IMR-90 (cell line): Measurements from ENCODE around the gene DNPH1. TPM values are rescaled to one million over a fixed set of nuclear protein-coding genes. Genes with fewer than 3 reads are reported as not detected.
A peak's percentile ranks its signal among the peaks of the same experiment; 100 is the strongest.

Experiments
- ATAC-seq: fragments of 200-7000 bp; cut with Tn5 transposase; 2 replicates; pipeline ENCODE4 v1.9.1; 2020; ENCODE audit warnings: low read depth, mild to moderate bottlenecking, moderate library complexity
- BruUV-seq: library from RNA; stranded (reverse); fragments of 400-500 nt; replicated peaks from 2 replicates; lab custom pipeline; 2021; lab: Mats Ljungman, UMichigan
- CTCF ChIA-PET: fragments of 300-600 bp; formaldehyde crosslinking; extraction: SDS; loops from one replicate; lab custom pipeline; 2021; ENCODE audit warnings: antibody characterized with exemption; lab: Yijun Ruan, JAX
- POLR2A ChIA-PET: fragments of 300-600 bp; sonication (Branson Sonifier 250); formaldehyde crosslinking; loops from one replicate; lab custom pipeline; 2022; ENCODE audit warnings: antibody characterized with exemption; ENCODE audit not compliant: unreplicated experiment; lab: Charles Lee
- DNase-seq: peaks from one replicate; pipeline ENCODE4 v3.0.0; 2013
- H2AFZ ChIP-seq: replicated peaks from 2 replicates; pipeline ENCODE3; 2013; ENCODE audit warnings: low read length, mild to moderate bottlenecking; ENCODE audit not compliant: poor library complexity
- H2AK5ac ChIP-seq: 2 replicates; pipeline ENCODE4 v1.6.1; 2013; ENCODE audit warnings: low read depth, low read length, inconsistent platforms
- H2AK9ac ChIP-seq: replicated peaks from 2 replicates; pipeline ENCODE3; 2013; ENCODE audit warnings: mild to moderate bottlenecking, low read depth, low read length, moderate library complexity; ENCODE audit not compliant: poor library complexity
- H2BK120ac ChIP-seq: 2 replicates; pipeline ENCODE4 v1.6.1; 2013; ENCODE audit warnings: low read depth, low read length, inconsistent platforms
- H2BK15ac ChIP-seq: 3 replicates; pipeline ENCODE4 v1.6.1; 2013; ENCODE audit warnings: low read depth, low read length, inconsistent platforms
- H2BK20ac ChIP-seq: 2 replicates; pipeline ENCODE4 v1.6.1; 2013; ENCODE audit warnings: low read depth, mild to moderate bottlenecking, inconsistent platforms, low read length, moderate library complexity
- H2BK5ac ChIP-seq: 2 replicates; pipeline ENCODE4 v1.6.1; 2013; ENCODE audit warnings: mild to moderate bottlenecking, low read depth, low read length, inconsistent platforms; ENCODE audit not compliant: poor library complexity, severe bottlenecking
- H3K14ac ChIP-seq: replicated peaks from 2 replicates; pipeline ENCODE4 v1.6.1; 2013; ENCODE audit warnings: low read depth, low read length, inconsistent platforms
- H3K18ac ChIP-seq: 2 replicates; pipeline ENCODE4 v1.6.1; 2013; ENCODE audit warnings: low read depth, low read length, control low read depth
- H3K23ac ChIP-seq: 2 replicates; pipeline ENCODE4 v1.6.1; 2013; ENCODE audit warnings: low read depth, low read length, inconsistent platforms
- H3K27ac ChIP-seq: 2 replicates; pipeline ENCODE4 v1.5.1; 2013; ENCODE audit warnings: mild to moderate bottlenecking, control low read depth, low read length; ENCODE audit not compliant: insufficient read depth
- H3K27me3 ChIP-seq: 2 replicates; pipeline ENCODE4 v1.6.1; 2013; ENCODE audit warnings: low read length; ENCODE audit not compliant: control insufficient read depth, insufficient read depth
- H3K36me3 ChIP-seq: 2 replicates; pipeline ENCODE4 v1.6.1; 2013; ENCODE audit warnings: low read length, mixed read lengths; ENCODE audit not compliant: control insufficient read depth, insufficient read depth
- H3K4ac ChIP-seq: 2 replicates; pipeline ENCODE4 v1.6.1; 2013; ENCODE audit warnings: low read depth, low read length, inconsistent platforms
- H3K4me1 ChIP-seq: 2 replicates; pipeline ENCODE4 v1.6.1; 2013; ENCODE audit warnings: low read length, mixed read lengths; ENCODE audit not compliant: control insufficient read depth, insufficient read depth
- H3K4me2 ChIP-seq: 2 replicates; pipeline ENCODE4 v1.6.1; 2013; ENCODE audit warnings: low read depth, mild to moderate bottlenecking, control low read depth, low read length, moderate library complexity
- H3K4me3 ChIP-seq: 2 replicates; pipeline ENCODE4 v1.5.1; 2013; ENCODE audit warnings: low read depth, mild to moderate bottlenecking, control low read depth, low read length, moderate library complexity; ENCODE audit not compliant: insufficient read depth
- H3K56ac ChIP-seq: 2 replicates; pipeline ENCODE4 v1.6.1; 2013; ENCODE audit warnings: low read length, inconsistent platforms; ENCODE audit not compliant: insufficient read depth; ENCODE audit errors: extremely low read depth
- H3K79me1 ChIP-seq, 2 experiments: 2 replicates each; pipeline ENCODE4 v1.6.1; 2013; ENCODE audit warnings: low read length in 2 of 2, inconsistent platforms in 1 of 2, low read depth in 1 of 2
- H3K9ac ChIP-seq: 2 replicates; pipeline ENCODE4 v1.6.1; 2013; ENCODE audit warnings: low read depth, low read length, control low read depth
- H3K9me1 ChIP-seq: 2 replicates; pipeline ENCODE4 v1.6.1; 2013; ENCODE audit warnings: low read length, inconsistent platforms; ENCODE audit not compliant: insufficient read depth
- H3K9me3 ChIP-seq: 2 replicates; pipeline ENCODE4 v1.6.1; 2013; ENCODE audit warnings: low read length; ENCODE audit not compliant: control insufficient read depth, insufficient read depth
- H4K20me1 ChIP-seq: 2 replicates; pipeline ENCODE4 v1.6.1; 2013; ENCODE audit warnings: low read length, inconsistent platforms; ENCODE audit not compliant: insufficient read depth
- H4K5ac ChIP-seq: 2 replicates; pipeline ENCODE4 v1.6.1; 2013; ENCODE audit warnings: mild to moderate bottlenecking, low read depth, low read length, control low read depth
- H4K8ac ChIP-seq, 2 experiments: 2 replicates each; pipeline ENCODE4 v1.6.1; 2013; ENCODE audit warnings: low read depth in 2 of 2, low read length in 2 of 2, control low read depth in 1 of 2, inconsistent platforms in 1 of 2
- H4K91ac ChIP-seq: 2 replicates; pipeline ENCODE4 v1.6.1; 2013; ENCODE audit warnings: low read depth, low read length, inconsistent platforms; ENCODE audit not compliant: insufficient read depth
- CHD1 ChIP-seq: IDR thresholded peaks from 2 replicates; pipeline ENCODE4 v1.6.1; 2012; ENCODE audit warnings: low read depth, low read length, improper control_type of control experiment
- MXI1 ChIP-seq: IDR thresholded peaks from 2 replicates; pipeline ENCODE4 v1.6.1; 2012; ENCODE audit warnings: low read depth, mild to moderate bottlenecking, low read length, moderate library complexity, borderline replicate concordance
- NFE2L2 ChIP-seq: fragments of 150-350 bp; IDR thresholded peaks from 2 replicates; pipeline ENCODE4 v1.6.1; 2016; ENCODE audit warnings: low read depth, mild to moderate bottlenecking, low read length
- RAD21 ChIP-seq: IDR thresholded peaks from 2 replicates; pipeline ENCODE4 v1.6.1; 2012; ENCODE audit warnings: low read length, improper control_type of control experiment
- SMC3 ChIP-seq: fragments of 150-350 bp; IDR thresholded peaks from 2 replicates; pipeline ENCODE4 v1.6.1; 2016; ENCODE audit warnings: low read depth, mild to moderate bottlenecking, antibody characterized with exemption, low read length, moderate library complexity
- WGBS, 2 experiments: methylation state at CpG; one replicate each; pipeline versions ENCODE4 v1.1.5 to v1.1.7; 2013; ENCODE audit warnings: missing lambda C conversion rate in 2 of 2; ENCODE audit not compliant: insufficient read length in 1 of 2; ENCODE audit errors: extremely low coverage in 2 of 2; 5-methylcytosine and 5-hydroxymethylcytosine counted together
- dilution Hi-C: fragments of 300-500 bp; cut with HindIII; formaldehyde crosslinking; loops from one replicate; pipeline ENCODE4 v1.14.3; 2018; ENCODE audit warnings: low sequenced_read_pairs; ENCODE audit not compliant: unreplicated experiment
- in situ Hi-C: fragments of 300-500 bp; cut with MboI; formaldehyde crosslinking; loops from 3 replicates; pipeline ENCODE4 v1.14.3; 2019; ENCODE audit warnings: low sequenced_read_pairs, inconsistent platforms, mixed read lengths
- intact Hi-C: fragments of 100-400 bp; cut with micrococcal nuclease; formaldehyde crosslinking; loops from 2 replicates; pipeline ENCODE4 v1.10.0; 2022
- polyA plus RNA-seq, 3 experiments: library from polyadenylated mRNA; depleted of rRNA; stranded (reverse); fragments of >200 nt; gene quantifications; 2 replicates each; pipeline ENCODE4 v1.2.3, GENCODE V29; 2012; ENCODE audit warnings: low replicate concordance in 1 of 3
- total RNA-seq: library from RNA; depleted of rRNA; stranded (reverse); fragments of >200 nt; gene quantifications from 2 replicates; pipeline ENCODE4 v1.2.3, GENCODE V29; 2012

The DNPH1 gene
- total and polyA plus RNA-seq, 2 of the 4 experiments (the other 2 are of a cell fraction) = 19.0 to 47.8 TPM

- BruUV-seq = no TSS peak
- intact Hi-C loops (no loop called here), in situ Hi-C loops (no loop called here), dilution Hi-C loops (no loop called here)
- H2BK15ac ChIP-seq = no peak within 1 kb of the TSS
- H2AK5ac ChIP-seq = no peak within 1 kb of the TSS
- H4K91ac ChIP-seq = no peak within 1 kb of the TSS
- H3K56ac ChIP-seq = no peak within 1 kb of the TSS
- H3K23ac ChIP-seq = no peak within 1 kb of the TSS
- WGBS, 2 experiments = 40% methylated on average over 6 of the region's 47 CpGs; no CpG with 5 or more reads in 1 of the 2 experiments
- no peaks in the 10 kb centered on the region for H3K79me1 ChIP-seq
- no peak within 1 kb of the TSS for H4K5ac ChIP-seq
- H3K36me3 ChIP-seq = no peaks in the 10 kb centered on the region
- DNase-seq = no peak
- TF ChIP-seq SMC3 (no peak), RAD21 (no peak), CHD1 (no peak), MXI1 (no peak), NFE2L2 (no peak)
- no peak for ATAC-seq
- no peak within 1 kb of the TSS for H2AK9ac ChIP-seq
- no peak within 1 kb of the TSS for H3K9ac ChIP-seq
- H4K8ac ChIP-seq = no peak within 1 kb of the TSS
- H2BK20ac ChIP-seq = no peak within 1 kb of the TSS
- H3K4me2 ChIP-seq = no peak within 1 kb of the TSS
- peaks cover 71% of the 10 kb centered on the region for H3K27me3 ChIP-seq
- CTCF ChIA-PET = no interaction called here
- H3K4ac ChIP-seq = no peak within 1 kb of the TSS
- H3K27ac ChIP-seq = no peak within 1 kb of the TSS
- POLR2A ChIA-PET = no interaction called here
- H3K14ac ChIP-seq = no peak within 1 kb of the TSS
- H2BK120ac ChIP-seq = no peak within 1 kb of the TSS
- H3K9me3 ChIP-seq = peaks cover 8% of the 10 kb centered on the region
- H3K9me1 ChIP-seq = 0 out of 2 replicates have a peak, but pooled peaks cover 4% of the 10 kb centered on the region
- no peaks in the 10 kb centered on the region for H4K20me1 ChIP-seq
- no peak within 1 kb of the TSS for H2BK5ac ChIP-seq
- no peak within 1 kb of the TSS for H3K18ac ChIP-seq
- H2AFZ ChIP-seq = peak within 1 kb of the TSS; percentile 48
- H3K4me3 ChIP-seq = no peak within 1 kb of the TSS
- no peaks in the 10 kb centered on the region; the same call in 1 of the 2 replicates for H3K4me1 ChIP-seq
Observed at GRCh38 chr6:43242908-43243663, 13.8 kb upstream of the DNPH1 start, which contains the start of gene TTBK1. Gene TTBK1, plus strand, starts transcription at chr6:43243481. Its CDS starts 3,180 bp downstream, at chr6:43246661.
